Ovary (tissue), 3 donors: Measurements from ENCODE around the gene FAM131C.

ENCODE experiments used
- CTCF ChIP-seq, 3 donors: fragments of 450-650 bp in 2 of 3; fragments of 200-600 bp in 1 of 3; IDR thresholded peaks; one replicate each; pipeline versions ENCODE4 v1.5.1 to v1.8.0; 2016 to 2022; ENCODE audit warnings: antibody characterized with exemption in 3 of 3, mild to moderate bottlenecking in 1 of 3
- EP300 ChIP-seq: sonication (generic); formaldehyde crosslinking; IDR thresholded peaks from one replicate; pipeline ENCODE4 v1.6.1; 2017; ENCODE audit warnings: antibody characterized with exemption
- POLR2A ChIP-seq: fragments of 450-650 bp; IDR thresholded peaks from one replicate; pipeline ENCODE4 v1.6.1; 2017; ENCODE audit warnings: antibody characterized with exemption, mild to moderate bottlenecking, moderate library complexity
- donor health status: DM: no; HTN: no; CAD: no.

- TF ChIP-seq CTCF (IDR thresholded peaks at IDR 0.05) (peak; percentile 86 to 98 (median 97)), POLR2A (peak; percentile 14), EP300 (no peak)
Observed at GRCh38 chr1:16078925-16079656, 5.6 kb upstream of the FAM131C start.
